Activated naive CD4-positive, alpha-beta T cell treated with anti-CD3 and anti-CD28 coated beads, Interleukin-2, amount 10 ng/mL, durations not matched to agents 5 hours and 36 hours (primary cell): ENCODE measurements around the gene USP11. TPM values are rescaled to one million over a fixed set of nuclear protein-coding genes. Genes with fewer than 3 reads are reported as not detected.

Source experiments
- total RNA-seq, 2 experiments: library from RNA; stranded (reverse); gene quantifications; one replicate each; pipeline ENCODE4 v1.2.3, GENCODE V29; 2021

The USP11 gene
- 10 to 100 TPM; 30.5 to 31.8 TPM for total RNA-seq

DNA sequence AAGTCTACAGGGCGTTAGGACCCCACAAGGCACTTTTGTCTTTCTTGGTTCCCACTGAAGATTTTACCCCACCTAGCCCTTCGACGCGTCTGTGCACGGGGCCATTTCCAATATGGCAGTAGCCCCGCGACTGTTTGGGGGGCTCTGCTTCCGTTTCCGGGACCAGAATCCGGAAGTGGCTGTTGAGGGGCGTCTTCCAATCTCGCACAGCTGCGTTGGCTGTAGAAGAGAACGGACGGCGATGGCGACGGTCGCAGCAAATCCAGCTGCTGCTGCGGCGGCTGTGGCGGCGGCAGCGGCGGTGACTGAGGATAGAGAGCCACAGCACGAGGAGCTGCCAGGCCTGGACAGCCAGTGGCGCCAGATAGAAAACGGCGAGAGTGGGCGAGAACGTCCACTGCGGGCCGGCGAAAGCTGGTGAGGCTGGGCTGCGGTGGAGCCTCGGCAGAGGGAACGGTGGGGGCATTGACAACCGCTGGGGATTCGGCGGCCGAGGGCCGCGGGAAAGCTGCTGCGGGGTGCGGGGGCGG is at the start of gene USP11:
USP11 (plus strand) TSS at position 207 of the 530 bp plus-strand sequence; CDS start at position 242, 35 bp downstream.

DNA sequence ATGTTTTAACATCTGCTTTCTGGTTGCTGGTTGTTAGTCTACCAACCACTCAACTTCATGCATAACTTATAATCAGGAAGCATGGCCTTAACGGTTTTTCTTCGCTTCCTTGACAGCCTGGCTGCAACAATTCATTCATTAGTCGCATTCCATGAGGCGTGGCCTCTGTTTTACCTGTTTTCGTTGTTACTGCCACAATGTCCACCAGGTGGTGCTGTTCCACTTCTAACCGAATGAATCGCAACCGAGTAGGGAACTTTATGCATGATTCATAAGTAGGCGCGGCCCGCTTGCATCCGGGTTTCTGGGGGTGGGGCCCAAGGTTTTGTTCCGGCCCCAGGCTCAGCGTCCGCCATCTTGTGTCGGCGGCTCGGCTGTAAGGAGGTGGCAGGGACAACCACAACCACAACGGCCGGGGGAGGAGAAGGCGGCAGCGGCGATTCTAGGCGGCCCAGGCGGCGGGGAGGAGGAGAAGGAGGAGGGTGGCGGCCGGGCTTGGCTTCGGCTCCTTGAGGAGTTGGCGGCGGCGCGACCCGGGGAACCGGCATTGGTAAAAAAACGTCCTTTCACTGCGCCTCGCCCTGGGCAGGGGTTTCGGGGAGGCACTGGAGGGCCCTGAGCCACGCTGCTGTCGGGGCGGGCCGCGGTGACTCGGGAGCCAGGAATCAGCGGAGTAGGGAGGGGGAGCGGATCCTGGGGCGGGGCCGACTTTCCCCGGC is 39.2 kb upstream of the USP11 start, which contains the start of gene UBA1:
UBA1 (plus strand) TSS at position 355 of the 719 bp plus-strand sequence. CDS start 4,974 bp downstream, outside the sequence.

DNA sequence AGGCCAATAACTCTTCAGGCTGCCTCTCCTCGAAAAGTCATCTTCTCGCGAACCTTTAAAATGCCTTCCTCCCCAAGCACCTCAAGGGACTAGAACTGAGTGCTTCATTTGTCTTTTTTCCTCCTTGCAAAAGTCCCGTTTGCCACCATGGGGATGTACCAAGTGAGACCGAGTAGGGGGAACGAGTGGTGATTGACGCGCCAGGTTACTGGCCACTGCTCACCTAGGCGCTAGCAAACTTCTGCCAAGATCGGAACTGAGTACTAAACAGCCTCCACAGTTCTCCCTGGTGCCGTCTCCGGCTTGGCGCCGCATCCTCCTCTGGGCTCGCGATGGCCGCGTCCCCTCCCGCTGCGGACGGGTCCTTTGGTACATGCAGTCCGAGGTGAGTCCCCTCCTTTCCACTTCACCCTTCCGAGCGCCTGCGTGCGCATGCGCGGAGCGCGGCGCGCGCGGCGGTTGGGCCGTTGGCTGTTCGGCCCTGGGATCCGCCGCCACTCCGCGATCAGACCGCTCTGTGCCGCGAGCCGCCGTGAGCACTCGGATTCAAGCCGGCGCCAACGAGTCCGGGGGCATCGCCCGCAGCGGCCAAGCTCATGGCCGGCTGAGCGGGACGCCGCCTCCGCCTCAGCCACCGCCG is 14.4 kb upstream of the USP11 start, which contains the start of gene CDK16:
CDK16 (plus strand) TSS at position 402 of the 640 bp plus-strand sequence. CDS start 4,877 bp downstream, outside the sequence.

Other genes with a start within 250 kb of the USP11 start
- not detected for gene RGN, start 154.6 kb upstream of the USP11 start, total RNA-seq
- gene NDUFB11, start 88.3 kb upstream of the USP11 start, total RNA-seq = 10 to 100 TPM; 94.9 to 98.3 TPM
- 10 to 100 TPM; 52.3 to 55.5 TPM for gene RBM10, start 87.8 kb upstream of the USP11 start, total RNA-seq
- 100 to 1,000 TPM; 165 TPM for gene UBA1, start 39.2 kb upstream of the USP11 start, total RNA-seq
- 10 to 100 TPM; 54.7 to 56.0 TPM for gene CDK16, start 14.3 kb upstream of the USP11 start, total RNA-seq
- under 1 TPM; 0.28 to 0.48 TPM for gene ZNF157, start 137.6 kb downstream of the USP11 start, total RNA-seq